Measurements from ENCODE around the gene HAPSTR1. TPM values are rescaled to one million over a fixed set of nuclear protein-coding genes. Genes with fewer than 3 reads are reported as not detected.

The HAPSTR1 gene
- total and polyA plus RNA-seq, 2 of the 13 experiments (the other 11 are each of a cell fraction or from before 2014, with no cell fraction given): 25.2 to 83.2 TPM

DNA sequence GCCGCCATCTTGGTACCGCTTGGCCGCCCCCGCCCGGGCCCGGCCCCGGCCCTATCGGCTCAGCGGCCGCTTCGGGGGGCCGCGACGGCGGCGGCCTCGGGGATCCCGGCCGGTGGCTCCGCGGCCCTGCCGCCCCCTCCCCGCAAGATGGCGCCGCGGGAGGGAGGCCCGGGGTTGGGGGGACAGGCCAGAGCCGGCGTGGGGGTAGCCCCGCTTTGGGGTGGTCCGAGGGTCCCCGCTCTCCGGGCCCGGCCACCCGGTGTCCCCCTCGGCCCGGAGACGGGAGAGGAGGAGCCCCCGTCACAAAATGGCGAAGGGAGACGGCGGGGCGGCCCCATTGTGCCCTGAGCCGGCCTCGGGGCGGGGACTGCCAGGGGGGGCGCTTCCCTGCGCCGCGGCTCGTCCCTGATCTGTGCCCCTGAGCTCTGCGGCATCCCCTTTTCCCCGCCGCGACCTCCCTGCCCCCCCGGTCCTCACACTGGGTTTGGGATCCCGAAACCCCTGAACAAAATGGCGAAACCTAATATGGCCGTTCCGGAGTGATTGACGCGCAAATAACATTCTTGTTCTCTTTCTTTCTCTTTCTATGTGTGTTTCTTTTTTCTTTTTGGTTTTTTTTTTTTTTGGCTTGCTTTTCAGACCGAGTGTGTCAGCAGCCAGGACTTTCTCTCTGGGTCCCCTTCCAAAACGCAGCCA lies 986 bp downstream of the HAPSTR1 start (continued):
- TF ChIP-seq ZBTB7B (CRISPR knock-in tag; IDR thresholded peaks at IDR 0.05) (peak; percentile 88; the same call in 1 of the 2 replicates), ZNF703 (CRISPR knock-in tag; IDR thresholded peaks at IDR 0.05; ENCODE audit: borderline replicate concordance) (0 out of 2 replicates have a peak, but pooled peaks have one; percentile 73), ZNF235 (CRISPR knock-in tag; IDR thresholded peaks at IDR 0.05; ENCODE audit: borderline replicate concordance) (no peak), SMAD1 (CRISPR knock-in tag; IDR thresholded peaks at IDR 0.05; ENCODE audit: borderline replicate concordance, low read depth) (0 out of 2 replicates have a peak, but pooled peaks have one; percentile 16), ZNF589 (CRISPR knock-in tag; conservative IDR thresholded peaks at IDR 0.05) (no peak), ZSCAN25 (CRISPR knock-in tag; IDR thresholded peaks at IDR 0.05) (peak; percentile 58; the same call in 1 of the 2 replicates), ZNF788 (CRISPR knock-in tag; IDR thresholded peaks at IDR 0.05; ENCODE audit: borderline replicate concordance) (no peak; the same call in 1 of the 2 replicates), HNRNPK (IDR thresholded peaks at IDR 0.05; ENCODE audit: low read depth, low read length, poor library complexity, severe bottlenecking) (peak; percentile 58), MTF2 (CRISPR knock-in tag; IDR thresholded peaks at IDR 0.05; ENCODE audit: borderline replicate concordance) (no peak), MEIS2 (CRISPR knock-in tag; IDR thresholded peaks at IDR 0.05) (peak; percentile 6; the same call in 1 of the 2 replicates), GFI1 (CRISPR knock-in tag; IDR thresholded peaks at IDR 0.05; ENCODE audit: borderline replicate concordance) (0 out of 2 replicates have a peak, but pooled peaks have one; percentile 37), ZNF670 (CRISPR knock-in tag; IDR thresholded peaks at IDR 0.05; ENCODE audit: borderline replicate concordance) (peak; percentile 14; the same call in 1 of the 2 replicates), KMT2B (CRISPR knock-in tag; IDR thresholded peaks at IDR 0.05) (peak; percentile 22; the same call in 1 of the 2 replicates)
- TF ChIP-seq, protein P1, sequence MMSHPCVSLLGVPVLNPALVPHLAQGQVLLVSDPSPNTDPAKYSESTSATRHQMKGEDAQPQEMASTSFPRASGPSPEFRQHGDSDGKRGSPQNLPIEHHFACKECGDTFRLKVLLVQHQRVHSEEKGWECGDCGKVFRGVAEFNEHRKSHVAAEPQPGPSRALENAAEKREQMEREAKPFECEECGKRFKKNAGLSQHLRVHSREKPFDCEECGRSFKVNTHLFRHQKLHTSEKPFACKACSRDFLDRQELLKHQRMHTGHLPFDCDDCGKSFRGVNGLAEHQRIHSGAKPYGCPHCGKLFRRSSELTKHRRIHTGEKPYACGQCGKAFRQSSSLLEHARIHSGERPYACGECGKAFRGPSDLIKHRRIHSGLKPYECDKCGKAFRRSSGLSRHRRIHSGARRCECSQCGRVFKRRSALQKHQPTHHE (CRISPR knock-in tag; IDR thresholded peaks at IDR 0.05; ENCODE audit: borderline replicate concordance): no peak; the same call in 1 of the 2 replicates
- TF ChIP-seq, protein P2, sequence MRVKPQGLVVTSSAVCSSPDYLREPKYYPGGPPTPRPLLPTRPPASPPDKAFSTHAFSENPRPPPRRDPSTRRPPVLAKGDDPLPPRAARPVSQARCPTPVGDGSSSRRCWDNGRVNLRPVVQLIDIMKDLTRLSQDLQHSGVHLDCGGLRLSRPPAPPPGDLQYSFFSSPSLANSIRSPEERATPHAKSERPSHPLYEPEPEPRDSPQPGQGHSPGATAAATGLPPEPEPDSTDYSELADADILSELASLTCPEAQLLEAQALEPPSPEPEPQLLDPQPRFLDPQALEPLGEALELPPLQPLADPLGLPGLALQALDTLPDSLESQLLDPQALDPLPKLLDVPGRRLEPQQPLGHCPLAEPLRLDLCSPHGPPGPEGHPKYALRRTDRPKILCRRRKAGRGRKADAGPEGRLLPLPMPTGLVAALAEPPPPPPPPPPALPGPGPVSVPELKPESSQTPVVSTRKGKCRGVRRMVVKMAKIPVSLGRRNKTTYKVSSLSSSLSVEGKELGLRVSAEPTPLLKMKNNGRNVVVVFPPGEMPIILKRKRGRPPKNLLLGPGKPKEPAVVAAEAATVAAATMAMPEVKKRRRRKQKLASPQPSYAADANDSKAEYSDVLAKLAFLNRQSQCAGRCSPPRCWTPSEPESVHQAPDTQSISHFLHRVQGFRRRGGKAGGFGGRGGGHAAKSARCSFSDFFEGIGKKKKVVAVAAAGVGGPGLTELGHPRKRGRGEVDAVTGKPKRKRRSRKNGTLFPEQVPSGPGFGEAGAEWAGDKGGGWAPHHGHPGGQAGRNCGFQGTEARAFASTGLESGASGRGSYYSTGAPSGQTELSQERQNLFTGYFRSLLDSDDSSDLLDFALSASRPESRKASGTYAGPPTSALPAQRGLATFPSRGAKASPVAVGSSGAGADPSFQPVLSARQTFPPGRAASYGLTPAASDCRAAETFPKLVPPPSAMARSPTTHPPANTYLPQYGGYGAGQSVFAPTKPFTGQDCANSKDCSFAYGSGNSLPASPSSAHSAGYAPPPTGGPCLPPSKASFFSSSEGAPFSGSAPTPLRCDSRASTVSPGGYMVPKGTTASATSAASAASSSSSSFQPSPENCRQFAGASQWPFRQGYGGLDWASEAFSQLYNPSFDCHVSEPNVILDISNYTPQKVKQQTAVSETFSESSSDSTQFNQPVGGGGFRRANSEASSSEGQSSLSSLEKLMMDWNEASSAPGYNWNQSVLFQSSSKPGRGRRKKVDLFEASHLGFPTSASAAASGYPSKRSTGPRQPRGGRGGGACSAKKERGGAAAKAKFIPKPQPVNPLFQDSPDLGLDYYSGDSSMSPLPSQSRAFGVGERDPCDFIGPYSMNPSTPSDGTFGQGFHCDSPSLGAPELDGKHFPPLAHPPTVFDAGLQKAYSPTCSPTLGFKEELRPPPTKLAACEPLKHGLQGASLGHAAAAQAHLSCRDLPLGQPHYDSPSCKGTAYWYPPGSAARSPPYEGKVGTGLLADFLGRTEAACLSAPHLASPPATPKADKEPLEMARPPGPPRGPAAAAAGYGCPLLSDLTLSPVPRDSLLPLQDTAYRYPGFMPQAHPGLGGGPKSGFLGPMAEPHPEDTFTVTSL (CRISPR knock-in tag; IDR thresholded peaks at IDR 0.05; ENCODE audit: borderline replicate concordance): no peak; the same call in 1 of the 2 replicates
- TF ChIP-seq, protein P3, sequence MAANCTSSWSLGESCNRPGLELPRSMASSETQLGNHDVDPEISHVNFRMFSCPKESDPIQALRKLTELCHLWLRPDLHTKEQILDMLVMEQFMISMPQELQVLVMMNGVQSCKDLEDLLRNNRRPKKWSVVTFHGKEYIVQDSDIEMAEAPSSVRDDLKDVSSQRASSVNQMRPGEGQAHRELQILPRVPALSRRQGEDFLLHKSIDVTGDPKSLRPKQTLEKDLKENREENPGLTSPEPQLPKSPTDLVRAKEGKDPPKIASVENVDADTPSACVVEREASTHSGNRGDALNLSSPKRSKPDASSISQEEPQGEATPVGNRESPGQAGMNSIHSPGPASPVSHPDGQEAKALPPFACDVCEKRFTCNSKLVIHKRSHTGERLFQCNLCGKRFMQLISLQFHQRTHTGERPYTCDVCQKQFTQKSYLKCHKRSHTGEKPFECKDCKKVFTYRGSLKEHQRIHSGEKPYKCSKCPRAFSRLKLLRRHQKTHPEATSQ (CRISPR knock-in tag; IDR thresholded peaks at IDR 0.05; ENCODE audit: borderline replicate concordance): no peak
- TF ChIP-seq, protein P4, sequence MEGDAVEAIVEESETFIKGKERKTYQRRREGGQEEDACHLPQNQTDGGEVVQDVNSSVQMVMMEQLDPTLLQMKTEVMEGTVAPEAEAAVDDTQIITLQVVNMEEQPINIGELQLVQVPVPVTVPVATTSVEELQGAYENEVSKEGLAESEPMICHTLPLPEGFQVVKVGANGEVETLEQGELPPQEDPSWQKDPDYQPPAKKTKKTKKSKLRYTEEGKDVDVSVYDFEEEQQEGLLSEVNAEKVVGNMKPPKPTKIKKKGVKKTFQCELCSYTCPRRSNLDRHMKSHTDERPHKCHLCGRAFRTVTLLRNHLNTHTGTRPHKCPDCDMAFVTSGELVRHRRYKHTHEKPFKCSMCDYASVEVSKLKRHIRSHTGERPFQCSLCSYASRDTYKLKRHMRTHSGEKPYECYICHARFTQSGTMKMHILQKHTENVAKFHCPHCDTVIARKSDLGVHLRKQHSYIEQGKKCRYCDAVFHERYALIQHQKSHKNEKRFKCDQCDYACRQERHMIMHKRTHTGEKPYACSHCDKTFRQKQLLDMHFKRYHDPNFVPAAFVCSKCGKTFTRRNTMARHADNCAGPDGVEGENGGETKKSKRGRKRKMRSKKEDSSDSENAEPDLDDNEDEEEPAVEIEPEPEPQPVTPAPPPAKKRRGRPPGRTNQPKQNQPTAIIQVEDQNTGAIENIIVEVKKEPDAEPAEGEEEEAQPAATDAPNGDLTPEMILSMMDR (CRISPR knock-in tag; IDR thresholded peaks at IDR 0.05): peak; percentile 29; the same call in 1 of the 2 replicates
